Measurements from ENCODE around the gene SLC38A5. TPM values are rescaled to one million over a fixed set of nuclear protein-coding genes. Genes with fewer than 3 reads are reported as not detected.

The SLC38A5 gene
- total RNA-seq, 2 donors from 2014 or later = 16.7 to 24.1 TPM

- intact Hi-C loops (cut with DNase I, micrococcal nuclease) = no loop called here
- ATAC-seq = peak; percentile 76
- peak in 1 of 2 donors; percentile 28 for DNase-seq
Observed at GRCh38 chrX:48493890-48494364, 23.9 kb upstream of the SLC38A5 start.

DNA sequence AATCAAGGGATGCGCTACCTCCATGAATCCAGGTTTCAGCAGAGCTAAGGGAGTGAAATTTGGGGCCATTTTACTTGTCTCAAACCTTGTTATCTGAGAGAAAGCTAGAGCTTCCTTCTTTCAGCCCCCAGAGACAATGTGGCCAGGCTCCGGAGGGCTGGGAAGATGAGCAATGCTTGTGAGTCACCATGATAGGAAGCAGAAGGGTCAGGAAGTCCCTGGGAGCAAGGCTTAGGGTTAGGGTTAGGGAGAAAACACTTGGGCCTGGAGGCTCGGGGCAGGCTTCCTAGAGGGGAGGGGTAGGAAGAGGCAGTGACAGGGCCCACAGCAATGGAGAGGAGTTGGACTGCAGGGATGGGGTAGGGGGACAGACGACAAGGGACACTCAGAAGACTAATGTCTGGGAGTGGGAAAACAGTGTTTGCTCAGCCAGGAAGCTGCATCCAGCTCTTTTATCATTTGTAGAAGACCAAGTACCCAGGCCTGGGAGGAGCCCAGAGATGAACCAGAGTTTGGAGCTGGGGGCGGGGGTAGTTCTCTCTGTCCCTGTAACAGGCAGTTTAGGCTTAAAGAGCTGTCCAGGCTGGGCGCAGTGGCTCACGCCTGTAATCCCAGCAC, 22.3 kb upstream of the SLC38A5 start:
- intact Hi-C loops (cut with DNase I, micrococcal nuclease) = no loop called here
- ATAC-seq = no peak

DNA sequence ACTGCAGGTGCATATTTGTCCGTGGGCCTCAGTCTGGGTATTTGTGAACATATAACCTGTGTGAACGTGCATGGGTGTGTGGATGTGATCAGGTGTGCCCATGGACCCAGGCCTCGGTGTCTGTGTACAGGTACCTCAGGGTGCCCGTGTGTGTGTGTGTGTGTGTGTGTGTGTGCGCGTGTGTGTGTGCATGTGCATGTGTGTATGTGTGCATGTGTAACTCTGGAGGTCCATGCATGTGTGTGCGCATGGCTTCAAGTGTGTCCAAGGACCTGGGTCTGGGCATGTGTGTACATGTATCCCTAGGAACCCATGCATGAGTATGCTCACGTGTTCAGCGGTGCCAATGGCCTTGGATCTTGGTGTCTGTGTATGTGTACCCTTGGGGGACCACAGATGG, 21.7 kb upstream of the SLC38A5 start:
- no peak for DNase-seq
- ATAC-seq = no peak
- intact Hi-C loops (cut with DNase I, micrococcal nuclease) = no loop called here

More for the DNA sequence above, 22.3 kb upstream of the SLC38A5 start:
- no peak for DNase-seq

- intact Hi-C loops (cut with DNase I, micrococcal nuclease) = no loop called here
- ATAC-seq (no peak), DNase-seq (no peak)
Observed at GRCh38 chrX:48490661-48491060, 20.6 kb upstream of the SLC38A5 start.

DNA sequence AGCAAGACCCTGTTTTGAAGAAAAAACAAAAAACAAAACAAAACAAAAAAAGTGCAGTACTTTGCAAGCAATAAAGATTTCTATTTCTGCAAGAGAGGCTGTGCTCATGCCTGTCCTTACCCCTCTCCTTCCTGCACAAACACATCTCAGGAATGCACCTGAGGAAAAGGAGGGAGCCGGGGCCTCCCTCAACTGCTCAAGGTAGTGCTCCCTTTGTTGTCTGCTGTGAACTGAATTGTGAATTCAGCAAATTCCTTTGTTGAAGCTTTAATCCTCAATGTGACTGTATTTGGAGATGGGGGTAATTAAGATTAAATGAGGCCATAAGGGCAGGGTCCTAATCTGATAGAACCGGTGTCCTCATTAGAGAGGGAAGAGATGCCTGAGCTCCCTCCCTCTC, 19.8 kb upstream of the SLC38A5 start:
- ATAC-seq (no peak), DNase-seq (no peak)
- intact Hi-C loops (cut with DNase I, micrococcal nuclease) = no loop called here

DNA sequence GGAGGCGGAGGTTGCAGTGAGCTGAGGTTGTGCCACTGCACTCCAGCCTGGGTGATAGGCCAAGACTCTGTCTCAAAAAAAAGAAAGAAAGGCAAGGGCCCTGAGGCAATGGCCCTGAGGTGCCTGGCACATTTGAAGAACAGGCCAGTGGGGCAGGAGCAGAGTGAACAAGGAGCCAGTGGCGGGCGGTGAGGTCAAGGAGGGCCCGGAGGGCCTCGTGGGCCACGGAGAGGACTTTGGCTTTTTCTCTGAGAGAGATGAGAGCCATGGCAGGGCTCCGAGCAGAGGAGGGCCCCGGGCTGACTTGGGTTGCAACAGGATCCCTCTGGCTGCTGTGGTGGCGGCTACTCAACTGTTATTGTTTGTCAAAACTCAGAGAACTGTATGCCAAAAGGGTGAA, 19.2 kb upstream of the SLC38A5 start:
- ATAC-seq (no peak), DNase-seq (no peak)
- intact Hi-C loops (cut with DNase I, micrococcal nuclease) = no loop called here

DNA sequence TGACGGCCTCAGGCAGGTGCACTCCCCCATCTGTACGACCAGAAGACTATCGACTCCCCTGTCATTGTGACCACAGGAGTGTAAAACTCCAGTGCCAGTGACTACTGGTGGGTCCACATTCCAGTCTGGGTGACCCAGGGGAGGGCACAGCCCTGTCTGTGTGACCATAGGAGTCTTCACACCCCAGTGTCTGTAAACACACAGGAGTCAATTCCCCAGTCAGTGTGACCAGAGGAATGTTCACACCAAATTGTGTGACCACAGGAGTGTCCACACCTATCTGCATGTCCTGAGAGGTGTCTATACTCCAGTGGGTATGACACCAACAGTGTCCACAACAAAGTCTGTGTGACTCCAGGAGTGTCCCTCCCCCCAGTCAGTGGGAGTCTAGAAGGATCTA, 18.0 kb upstream of the SLC38A5 start:
- ATAC-seq = no peak
- no peak for DNase-seq
- intact Hi-C loops (cut with DNase I, micrococcal nuclease) = no loop called here

DNA sequence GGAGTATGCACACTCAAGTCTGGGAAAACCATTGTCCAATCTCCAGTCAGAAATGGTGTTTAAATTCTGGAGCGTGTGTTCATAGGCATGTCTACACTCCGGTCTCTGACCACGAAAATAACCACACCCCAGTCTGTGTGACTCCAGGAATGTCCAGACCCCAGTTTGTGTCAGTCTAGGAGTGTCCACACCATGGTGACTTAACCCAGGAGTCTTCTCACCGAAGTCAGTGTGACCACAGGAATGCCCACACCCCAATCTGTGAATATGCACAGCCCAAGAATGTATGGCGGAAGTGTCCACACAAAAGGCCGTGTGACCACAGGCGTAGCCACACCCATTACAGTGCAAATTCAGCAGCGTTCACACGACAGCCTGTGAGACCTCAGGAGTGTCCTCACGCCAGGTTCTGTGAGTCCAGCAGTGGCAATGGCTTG, 17.3 kb upstream of the SLC38A5 start:
- no peak for ATAC-seq
- intact Hi-C loops (cut with DNase I, micrococcal nuclease) = no loop called here
- DNase-seq = no peak

GRCh38 chrX:48482526-48482925, 12.5 kb upstream of the SLC38A5 start:
- ATAC-seq = no peak
- DNase-seq = no peak
- intact Hi-C loops (cut with DNase I, micrococcal nuclease) = no loop called here

DNA sequence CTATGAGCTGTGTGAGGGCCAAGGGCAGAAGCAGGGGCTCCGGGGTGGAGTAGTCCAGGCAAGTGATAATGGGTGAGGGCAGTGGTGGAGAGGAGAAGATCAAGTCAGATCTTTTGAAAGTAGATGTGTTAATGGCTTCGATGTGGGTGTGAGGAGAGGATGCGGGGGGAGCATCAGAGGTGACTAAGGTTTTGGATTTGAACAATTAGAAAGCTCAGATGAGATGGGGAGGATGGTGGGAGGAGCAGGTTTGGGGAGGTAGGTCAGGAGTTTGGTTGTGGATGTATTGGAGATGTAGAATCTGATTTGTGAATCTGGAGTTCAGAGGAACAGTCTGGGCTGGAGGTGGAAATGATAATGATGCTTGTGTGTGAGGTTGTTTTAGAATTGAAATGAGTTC, 10.5 kb upstream of the SLC38A5 start:
- DNase-seq (no peak), ATAC-seq (no peak)
- intact Hi-C loops (cut with DNase I, micrococcal nuclease) = no loop called here

DNA sequence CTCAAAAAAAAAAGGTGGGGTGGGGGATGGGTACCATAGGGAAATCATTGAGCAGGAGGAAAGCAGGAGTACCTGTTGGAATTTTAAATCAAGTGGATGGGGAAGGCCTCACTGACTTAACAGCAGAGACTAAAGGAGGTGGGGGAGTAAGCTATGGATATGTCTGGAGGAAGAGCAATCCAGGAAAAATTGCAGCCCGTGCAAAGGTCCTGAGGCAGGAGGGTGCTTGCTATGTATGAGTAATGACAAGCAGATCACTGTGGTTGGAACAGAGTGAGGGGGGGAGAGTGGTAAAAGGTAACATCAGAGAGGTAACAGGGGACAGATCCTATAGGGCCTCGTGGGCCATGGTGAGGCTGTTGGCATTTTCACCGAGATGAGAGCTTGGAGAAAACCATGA, 10.1 kb upstream of the SLC38A5 start:
- ATAC-seq (no peak), DNase-seq (no peak)
- intact Hi-C loops (cut with DNase I, micrococcal nuclease) = no loop called here

- no peak for DNase-seq
- no peak for ATAC-seq
- intact Hi-C loops (cut with DNase I, micrococcal nuclease) = no loop called here
Observed at GRCh38 chrX:48478806-48479205, 8.7 kb upstream of the SLC38A5 start.

DNA sequence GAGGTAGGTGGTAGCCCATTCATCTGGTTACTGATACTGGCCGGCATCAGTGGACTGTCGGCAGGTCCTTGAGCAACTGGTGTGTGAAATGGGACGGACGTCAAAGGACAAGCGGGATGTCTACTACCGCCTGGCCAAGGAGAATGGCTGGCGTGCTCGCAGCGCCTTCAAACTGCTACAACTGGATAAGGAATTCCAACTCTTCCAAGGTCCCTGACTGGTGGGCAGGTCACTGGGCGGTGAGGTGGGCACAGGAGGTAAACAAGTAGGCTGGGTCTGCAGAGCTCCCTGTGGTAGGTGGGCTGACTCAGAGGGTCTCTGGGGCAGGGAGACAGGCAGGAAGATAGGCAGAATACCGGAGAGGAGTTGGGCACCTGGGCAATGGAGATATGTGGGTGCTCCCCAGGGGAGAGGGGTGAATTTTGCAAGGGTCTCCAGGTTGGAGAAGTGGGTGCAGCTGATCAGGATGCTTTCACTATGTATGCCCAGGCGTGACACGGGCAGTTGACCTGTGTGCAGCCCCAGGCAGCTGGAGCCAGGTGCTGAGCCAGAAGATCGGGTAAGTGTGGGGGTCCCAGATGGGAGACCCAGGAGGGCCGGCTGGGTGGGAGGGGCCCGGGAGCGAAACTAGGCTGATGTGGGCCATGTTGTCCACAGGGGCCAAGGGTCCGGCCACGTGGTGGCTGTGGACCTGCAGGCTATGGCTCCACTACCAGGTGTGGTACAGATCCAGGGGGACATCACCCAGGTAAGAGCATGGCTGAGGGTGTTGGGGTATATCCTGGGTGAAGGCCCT, 8.1 kb upstream of the SLC38A5 start:
- DNase-seq = no peak
- ATAC-seq = no peak
- intact Hi-C loops (cut with DNase I, micrococcal nuclease) = no loop called here

DNA sequence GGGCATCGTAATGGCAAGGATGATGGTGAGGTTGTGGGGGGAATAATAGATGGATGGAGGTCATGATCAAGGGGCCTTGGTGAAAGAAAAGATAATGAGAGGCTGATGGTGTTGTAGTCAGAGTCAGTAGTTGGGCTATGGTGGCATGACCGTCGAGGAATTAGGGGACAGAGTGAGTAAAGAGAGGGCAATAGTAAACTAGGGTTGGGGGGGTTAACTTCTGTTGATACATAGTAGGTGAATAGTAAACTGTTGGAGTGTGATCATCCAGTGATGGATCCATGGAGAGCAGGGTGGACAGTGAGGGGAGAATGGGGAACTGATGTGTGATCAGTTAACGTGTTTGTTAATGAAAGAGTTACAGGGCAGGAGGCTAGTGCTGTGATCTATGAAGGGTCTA, 6.9 kb upstream of the SLC38A5 start:
- intact Hi-C loops (cut with DNase I, micrococcal nuclease) = no loop called here
- no peak for ATAC-seq

DNA sequence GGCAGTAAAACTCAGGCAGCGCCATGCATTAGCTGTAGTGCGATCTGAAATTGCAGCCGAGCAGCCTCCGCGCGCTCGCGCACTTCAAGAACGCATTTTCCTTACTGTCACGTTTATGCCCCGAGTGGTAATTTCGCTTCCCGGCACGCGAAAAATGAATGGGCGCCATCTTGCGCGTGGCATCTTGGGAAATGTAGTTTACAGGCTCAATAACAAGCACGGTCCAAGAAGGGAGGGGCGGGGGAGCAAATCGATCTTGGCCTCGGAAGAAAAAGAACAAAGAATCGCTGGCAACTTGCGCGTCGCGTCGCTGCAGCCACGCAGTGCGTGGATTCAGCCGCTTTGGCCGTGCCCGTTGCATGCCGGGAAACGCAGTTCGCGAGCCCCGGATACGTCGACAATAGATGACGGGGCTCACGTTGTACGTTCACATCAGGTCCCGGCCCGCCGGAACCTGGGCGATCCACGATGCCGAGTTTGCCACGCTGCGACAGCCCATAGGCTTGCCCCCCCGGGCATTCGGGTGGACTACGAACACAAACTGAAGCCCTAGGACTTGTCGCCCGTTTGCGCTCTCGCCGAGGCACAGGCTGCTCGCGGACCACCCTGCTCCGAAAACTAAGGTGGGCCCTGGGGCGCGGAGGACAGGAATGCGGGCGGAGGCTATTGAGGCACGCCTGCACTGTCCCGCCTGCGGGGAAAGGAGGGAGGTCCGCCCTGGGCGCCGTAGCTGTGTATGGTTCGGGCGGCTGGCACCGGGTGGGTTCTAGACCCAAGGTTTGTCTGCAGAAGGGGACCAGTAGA, 5.9 kb upstream of the SLC38A5 start, which contains the start of gene FTSJ1:
Gene FTSJ1, plus strand, starts transcription at position 426 of the 804 bp plus-strand sequence. CDS start 1,849 bp downstream, outside the sequence.
- intact Hi-C loops (cut with DNase I, micrococcal nuclease) = no loop called here
- DNase-seq (peak; percentile 87 to 91), ATAC-seq (peak; percentile 94)

More for the DNA sequence above, 6.9 kb upstream of the SLC38A5 start:
- DNase-seq = no peak

DNA sequence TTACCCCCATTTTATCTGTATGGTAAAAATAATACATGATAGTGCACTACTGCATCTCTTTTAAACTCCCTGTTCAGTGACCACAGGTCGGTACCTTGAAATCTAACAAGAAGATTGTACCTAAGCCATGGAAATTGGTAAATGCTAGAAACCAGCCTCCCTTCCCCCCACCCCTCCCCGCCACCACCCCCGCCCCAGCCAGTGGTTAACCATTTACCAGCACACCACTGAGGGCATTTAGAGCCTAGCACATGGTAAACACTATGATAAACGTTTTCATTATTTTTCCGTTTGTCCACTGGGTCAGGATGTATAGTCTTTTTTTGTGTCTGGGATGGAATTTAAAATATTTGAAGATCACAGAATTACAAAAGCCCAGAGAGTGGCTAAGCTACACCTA, 5.2 kb upstream of the SLC38A5 start:
- intact Hi-C loops (cut with DNase I, micrococcal nuclease) = no loop called here
- ATAC-seq = peak; percentile 53

DNA sequence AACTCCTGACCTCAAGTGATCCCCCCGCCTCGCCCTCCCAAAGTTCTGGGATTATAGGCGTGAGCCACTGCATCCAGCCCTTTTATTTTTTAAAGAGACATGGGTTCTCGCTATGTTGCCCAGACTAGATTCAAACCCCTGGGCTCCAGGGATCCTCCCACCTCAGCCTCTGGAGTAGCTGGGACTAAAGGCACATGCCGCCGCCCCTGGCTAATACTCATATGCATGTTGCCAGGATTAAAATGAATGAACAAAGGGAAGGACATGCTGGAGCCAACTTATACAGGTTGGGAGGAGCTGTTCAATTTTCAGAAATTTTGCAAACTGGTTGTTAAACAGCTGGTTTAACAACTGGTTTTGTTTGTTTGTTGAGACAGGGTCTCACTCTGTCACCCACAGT, 4.5 kb upstream of the SLC38A5 start:
- DNase-seq (no peak), ATAC-seq (no peak)
- intact Hi-C loops (cut with DNase I, micrococcal nuclease) = no loop called here

More for the DNA sequence above, 5.2 kb upstream of the SLC38A5 start:
- DNase-seq = peak in 1 of 2 donors; percentile 27

GRCh38 chrX:48474127-48474526, 4.1 kb upstream of the SLC38A5 start:
- no peak for DNase-seq
- ATAC-seq = no peak
- intact Hi-C loops (cut with DNase I, micrococcal nuclease) = no loop called here

DNA sequence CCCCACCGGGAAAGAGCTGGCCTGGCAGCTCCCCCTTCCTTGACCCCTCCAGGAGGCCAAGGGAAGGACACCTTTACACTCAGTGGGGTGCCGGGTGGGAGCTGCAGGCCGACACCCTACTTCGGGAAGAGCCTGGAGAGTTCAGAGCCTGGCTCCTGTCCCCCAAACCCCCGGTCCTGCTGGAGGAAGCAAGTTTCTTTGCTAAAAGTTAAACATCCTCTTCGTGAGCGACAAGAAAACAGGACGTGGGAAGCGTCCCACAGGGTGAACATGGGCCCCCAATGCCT, 3.6 kb upstream of the SLC38A5 start:
- no peak for DNase-seq
- no peak for ATAC-seq
- intact Hi-C loops (cut with DNase I, micrococcal nuclease) = no loop called here
